ENCODE measurements around the gene AGXT. TPM values are rescaled to one million over a fixed set of nuclear protein-coding genes. Genes with fewer than 3 reads are reported as not detected.

Gene AGXT
- total and polyA plus RNA-seq, 7 experiments from 2014 or later: not detected

- H3K4me3 Mint-ChIP-seq: no peak overlapping the region
Observed at GRCh38 chr2:240904216-240905175, 35.9 kb downstream of the AGXT start.

DNA sequence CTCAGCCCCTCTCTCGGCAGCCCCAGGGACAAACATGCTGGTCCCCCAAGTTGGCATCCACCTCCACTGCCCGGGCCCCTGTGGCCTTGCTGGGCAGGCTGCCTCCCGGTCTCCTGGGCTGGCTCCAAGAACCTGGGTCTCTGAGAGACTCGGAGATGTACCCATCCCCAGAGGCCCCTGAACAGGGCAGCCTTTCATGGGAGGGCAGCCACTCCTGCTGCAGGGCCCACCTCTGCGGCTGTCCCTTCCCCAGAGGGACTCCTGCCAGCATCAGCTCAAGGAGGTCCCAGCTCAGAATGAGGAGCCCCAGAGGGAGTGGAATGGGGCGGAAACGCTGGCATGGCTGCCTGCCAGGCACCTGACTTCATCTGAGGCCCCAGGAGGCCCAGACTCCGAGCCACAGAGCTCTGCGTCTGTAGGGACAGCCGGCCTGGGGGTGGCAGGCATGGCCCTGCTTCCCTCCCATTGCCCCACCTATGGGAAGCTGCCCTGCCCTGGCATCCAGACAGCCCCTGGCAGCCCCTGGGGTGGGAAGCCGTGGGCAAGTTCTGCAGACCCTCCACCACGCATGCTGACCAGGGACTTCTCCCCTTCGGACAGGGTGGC lies 36.7 kb downstream of the AGXT start:
- Histone ChIP-seq H3K4me1 (ENCODE audit: control insufficient read depth in 2 of 2, insufficient read depth in 2 of 2, low read length in 2 of 2) (no peaks in the 10 kb centered on the region), H3K9me3 (ENCODE audit: control insufficient read depth in 2 of 3, low read length in 3 of 3) (no peaks in the 10 kb centered on the region), H3K27ac (ENCODE audit: low read depth, low read length) (no peak overlapping the region), H3K4me3 (ENCODE audit: low read length) (no peak overlapping the region), H3K27me3 (ENCODE audit: control insufficient read depth in 2 of 2, insufficient read depth in 2 of 2, low read length in 2 of 2) (no peaks in the 10 kb centered on the region), H3K36me3 (ENCODE audit: control insufficient read depth in 2 of 3, insufficient read depth in 3 of 3, low read length in 3 of 3) (no peaks in the 10 kb centered on the region)
- POLR2A ChIA-PET: interaction anchor here (0.6 kb wide), 1 partner anchor 29 kb away, joined by 4 read pairs; no protein-coding TSS in a partner anchor
- no peak overlapping the region for H3K4me3 Mint-ChIP-seq
- intact Hi-C loops (cut with micrococcal nuclease): no loop called here
- CTCF ChIA-PET: no interaction called here
- H3K36me3 Mint-ChIP-seq: no peaks in the 10 kb centered on the region
- H3K4me1 Mint-ChIP-seq: no peaks in the 10 kb centered on the region
- ATAC-seq (no peak), DNase-seq (no peak)
- H3K27ac Mint-ChIP-seq: no peak overlapping the region
- H3K9me3 Mint-ChIP-seq: no peaks in the 10 kb centered on the region
- no peaks in the 10 kb centered on the region for H3K27me3 Mint-ChIP-seq

More at GRCh38 chr2:240904216-240905175, 35.9 kb downstream of the AGXT start:
- Histone ChIP-seq H3K9me3 (ENCODE audit: control insufficient read depth in 2 of 3, low read length in 3 of 3) (no peaks in the 10 kb centered on the region), H3K4me3 (ENCODE audit: low read length) (no peak overlapping the region), H3K27me3 (ENCODE audit: control insufficient read depth in 2 of 2, insufficient read depth in 2 of 2, low read length in 2 of 2) (no peaks in the 10 kb centered on the region), H3K4me1 (ENCODE audit: control insufficient read depth in 2 of 2, insufficient read depth in 2 of 2, low read length in 2 of 2) (no peaks in the 10 kb centered on the region), H3K36me3 (ENCODE audit: control insufficient read depth in 2 of 3, insufficient read depth in 3 of 3, low read length in 3 of 3) (no peaks in the 10 kb centered on the region), H3K27ac (ENCODE audit: low read depth, low read length) (no peak overlapping the region)
- intact Hi-C loops (cut with micrococcal nuclease): no loop called here
- Mint-ChIP-seq H3K27ac (no peak overlapping the region), H3K27me3 (no peaks in the 10 kb centered on the region), H3K4me1 (no peaks in the 10 kb centered on the region), H3K9me3 (no peaks in the 10 kb centered on the region), H3K36me3 (no peaks in the 10 kb centered on the region)
- no peak for DNase-seq
- ATAC-seq: peak; percentile 19
- ChIA-PET CTCF (interaction anchor here (0.7 kb wide), 1 partner anchor 12 kb away, joined by 4 read pairs; no protein-coding TSS in a partner anchor), POLR2A (interaction anchor here (0.6 kb wide), 1 partner anchor 28 kb away, joined by 4 read pairs; no protein-coding TSS in a partner anchor)

DNA sequence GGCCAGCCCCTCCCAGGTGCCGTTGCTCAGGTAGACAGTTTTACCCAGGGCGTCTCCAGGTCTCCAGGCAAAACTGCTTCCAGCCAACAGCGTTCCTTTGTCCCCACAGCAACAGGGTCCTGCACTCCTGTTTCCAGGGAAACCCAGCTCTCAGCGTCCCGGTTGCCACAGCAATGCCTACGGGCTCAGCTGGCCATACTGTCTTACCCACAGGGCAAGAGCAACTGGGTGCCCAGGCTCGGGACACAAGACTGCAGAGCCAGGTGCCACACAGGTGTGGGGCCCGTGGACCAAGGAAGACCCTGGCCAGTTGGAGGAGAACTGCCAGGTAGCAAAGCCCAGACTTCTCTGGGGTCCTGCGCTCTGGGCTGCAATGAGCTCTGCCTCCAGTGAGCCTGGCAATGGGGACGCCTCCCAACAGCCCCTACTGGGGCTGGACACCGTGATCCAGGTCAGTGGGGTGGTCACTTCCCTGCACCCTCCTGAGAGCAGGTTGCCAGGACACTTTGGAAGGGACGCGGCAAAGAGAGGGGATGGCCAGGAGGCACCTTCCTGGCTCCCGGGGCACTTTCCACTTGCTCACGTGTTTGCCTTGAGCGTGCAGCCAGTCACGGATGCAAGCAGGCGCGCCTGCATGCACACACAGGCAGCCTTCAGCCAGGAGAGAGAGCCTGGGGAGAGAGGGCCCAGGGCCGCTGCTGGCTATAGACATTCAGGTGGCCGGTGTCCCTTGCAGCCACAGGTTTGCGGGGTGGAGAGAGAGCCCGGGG lies 37.7 kb downstream of the AGXT start, which contains the start of gene CROCC2:
Gene CROCC2, plus strand, starts transcription at position 196 of the 770 bp plus-strand sequence. Its CDS starts 178 bp downstream, at position 374.
- Histone ChIP-seq H3K4me3 (ENCODE audit: low read length) (no peak within 1 kb of the TSS), H3K27ac (ENCODE audit: low read depth, low read length) (no peak within 1 kb of the TSS), H3K4me1 (ENCODE audit: control insufficient read depth in 2 of 2, insufficient read depth in 2 of 2, low read length in 2 of 2) (no peaks in the 10 kb centered on the region), H3K9me3 (ENCODE audit: control insufficient read depth in 2 of 3, low read length in 3 of 3) (no peaks in the 10 kb centered on the region), H3K36me3 (ENCODE audit: control insufficient read depth in 2 of 3, insufficient read depth in 3 of 3, low read length in 3 of 3) (no peaks in the 10 kb centered on the region), H3K27me3 (ENCODE audit: control insufficient read depth in 2 of 2, insufficient read depth in 2 of 2, low read length in 2 of 2) (no peaks in the 10 kb centered on the region)
- Mint-ChIP-seq H3K4me1 (no peaks in the 10 kb centered on the region), H3K4me3 (no peak within 1 kb of the TSS), H3K27me3 (no peaks in the 10 kb centered on the region), H3K36me3 (no peaks in the 10 kb centered on the region), H3K27ac (no peak within 1 kb of the TSS), H3K9me3 (no peaks in the 10 kb centered on the region)
- intact Hi-C loops (cut with micrococcal nuclease): no loop called here
- ATAC-seq: no peak
- DNase-seq: no peak
- ChIA-PET POLR2A (no interaction called here), CTCF (no interaction called here)

DNA sequence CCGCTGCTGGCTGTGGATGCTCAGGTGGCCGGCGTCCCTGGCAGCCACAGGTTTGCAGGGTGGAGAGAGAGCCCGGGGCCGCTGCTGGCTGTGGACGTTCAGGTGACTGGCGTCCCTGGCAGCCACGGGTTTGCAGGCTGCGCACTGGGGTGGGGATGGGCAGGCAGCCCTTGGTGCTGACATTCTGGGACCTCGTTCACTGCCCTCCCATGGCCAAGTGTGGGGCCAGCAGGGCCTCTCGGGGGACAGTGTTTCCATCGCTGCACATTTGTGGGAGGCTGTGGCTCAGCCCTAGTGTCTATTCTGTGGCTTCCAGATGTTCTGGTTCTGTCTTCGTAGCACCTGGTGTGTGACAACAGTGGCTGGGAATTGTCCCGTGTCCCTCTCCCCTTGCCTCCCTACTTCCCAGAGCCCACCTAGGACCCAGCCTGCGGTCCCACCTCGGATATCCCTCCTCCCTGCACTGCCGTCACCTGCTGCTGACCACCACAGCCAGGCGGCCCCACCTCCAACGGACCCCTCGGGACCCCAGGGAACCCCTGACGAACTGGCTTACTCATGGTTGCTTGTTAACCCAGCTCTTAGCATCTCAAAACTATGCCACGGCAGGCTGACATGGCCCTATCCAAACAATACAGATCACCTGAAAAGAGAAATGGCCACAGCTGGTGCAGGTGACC lies 38.4 kb downstream of the AGXT start:
- no peaks in the 10 kb centered on the region for H3K36me3 Mint-ChIP-seq
- H3K4me1 ChIP-seq (ENCODE audit: control insufficient read depth in 2 of 2, insufficient read depth in 2 of 2, low read length in 2 of 2): no peaks in the 10 kb centered on the region
- ChIA-PET POLR2A (no interaction called here), CTCF (no interaction called here)
- no peaks in the 10 kb centered on the region for H3K4me1 Mint-ChIP-seq
- no peak overlapping the region for H3K27ac Mint-ChIP-seq
- H3K4me3 Mint-ChIP-seq: no peak overlapping the region
- intact Hi-C loops (cut with micrococcal nuclease): no loop called here
- H3K36me3 ChIP-seq (ENCODE audit: control insufficient read depth in 2 of 3, insufficient read depth in 3 of 3, low read length in 3 of 3): no peaks in the 10 kb centered on the region
- ATAC-seq: no peak
- no peaks in the 10 kb centered on the region for H3K27me3 ChIP-seq (ENCODE audit: control insufficient read depth in 2 of 2, insufficient read depth in 2 of 2, low read length in 2 of 2)
- no peaks in the 10 kb centered on the region for H3K9me3 Mint-ChIP-seq
- DNase-seq: no peak
- no peak overlapping the region for H3K4me3 ChIP-seq (ENCODE audit: low read length)
- peaks cover 1 to 6% (median 3%) of the 10 kb centered on the region in 5 donors for H3K27me3 Mint-ChIP-seq
- no peak overlapping the region for H3K27ac ChIP-seq (ENCODE audit: low read depth, low read length)
- no peaks in the 10 kb centered on the region for H3K9me3 ChIP-seq (ENCODE audit: control insufficient read depth in 2 of 3, low read length in 3 of 3)

GRCh38 chr2:240909216-240909974 lies 40.8 kb downstream of the AGXT start:
- DNase-seq: no peak
- CTCF ChIA-PET: interaction anchor here (0.7 kb wide), 1 partner anchor 80 kb away, joined by 3 read pairs; no protein-coding TSS in a partner anchor
- H3K4me3 Mint-ChIP-seq: no peak overlapping the region

More at GRCh38 chr2:240909216-240909974, 40.8 kb downstream of the AGXT start:
- ATAC-seq: no peak
- Histone ChIP-seq H3K36me3 (ENCODE audit: control insufficient read depth in 2 of 3, insufficient read depth in 3 of 3, low read length in 3 of 3) (no peaks in the 10 kb centered on the region), H3K27ac (ENCODE audit: low read depth, low read length) (no peak overlapping the region), H3K27me3 (ENCODE audit: control insufficient read depth in 2 of 2, insufficient read depth in 2 of 2, low read length in 2 of 2) (peaks cover 3 to 4% of the 10 kb centered on the region in 2 donors), H3K4me3 (ENCODE audit: low read length) (no peak overlapping the region), H3K9me3 (ENCODE audit: control insufficient read depth in 2 of 3, low read length in 3 of 3) (no peaks in the 10 kb centered on the region), H3K4me1 (ENCODE audit: control insufficient read depth in 2 of 2, insufficient read depth in 2 of 2, low read length in 2 of 2) (no peaks in the 10 kb centered on the region)
- POLR2A ChIA-PET: no interaction called here
- Mint-ChIP-seq H3K4me1 (no peaks in the 10 kb centered on the region), H3K36me3 (no peaks in the 10 kb centered on the region), H3K9me3 (no peaks in the 10 kb centered on the region), H3K27ac (no peak overlapping the region), H3K27me3 (peaks cover 3 to 19% (median 13%) of the 10 kb centered on the region in 5 donors)
- intact Hi-C loops (cut with micrococcal nuclease): no loop called here
